Activated CD4-positive, alpha-beta memory T cell treated with anti-CD3 and anti-CD28 coated beads for 36 hours (primary cell): Measurements from ENCODE around the gene LRP8. TPM values are rescaled to one million over a fixed set of nuclear protein-coding genes. Genes with fewer than 3 reads are reported as not detected.

ENCODE experiments used
- CTCF ChIA-PET: fragments of 350-600 bp; sonication (Branson Sonifier 250); formaldehyde crosslinking; loops from one replicate; lab custom pipeline; 2021; ENCODE audit warnings: antibody characterized with exemption, inconsistent platforms; lab: Charles Lee
- POLR2A ChIA-PET: fragments of 350-600 bp; sonication (Branson Sonifier 250); formaldehyde crosslinking; loops from one replicate; lab custom pipeline; 2021; ENCODE audit warnings: antibody characterized with exemption; lab: Charles Lee
- DNase-seq: peaks from one replicate; pipeline ENCODE4 v3.0.0-alpha.2; 2020
- H3K27ac Mint-ChIP-seq: one replicate; pipeline ENCODE4 v1.8.0; 2021; ENCODE audit warnings: mixed read lengths
- H3K27me3 Mint-ChIP-seq: one replicate; pipeline ENCODE4 v1.8.0; 2021; ENCODE audit warnings: mixed read lengths
- H3K36me3 Mint-ChIP-seq: one replicate; pipeline ENCODE4 v1.8.0; 2021; ENCODE audit warnings: mixed read lengths
- H3K4me1 Mint-ChIP-seq: one replicate; pipeline ENCODE4 v1.8.0; 2021; ENCODE audit warnings: low read depth, mixed read lengths
- H3K4me3 Mint-ChIP-seq: one replicate; pipeline ENCODE4 v1.8.0; 2021; ENCODE audit warnings: mild to moderate bottlenecking, mixed read lengths
- H3K9me3 Mint-ChIP-seq: one replicate; pipeline ENCODE4 v1.8.0; 2021; ENCODE audit warnings: mixed read lengths
- intact Hi-C: fragments of 100-400 bp; cut with micrococcal nuclease; formaldehyde crosslinking; loops from one replicate; pipeline ENCODE4 v1.15.1; 2023
- total RNA-seq, 2 experiments: library from RNA; stranded (reverse); gene quantifications; one replicate each; pipeline ENCODE4 v1.2.3, GENCODE V29; 2021

Gene LRP8
- total RNA-seq, 2 experiments from 2014 or later = 38.6 to 38.8 TPM

DNA sequence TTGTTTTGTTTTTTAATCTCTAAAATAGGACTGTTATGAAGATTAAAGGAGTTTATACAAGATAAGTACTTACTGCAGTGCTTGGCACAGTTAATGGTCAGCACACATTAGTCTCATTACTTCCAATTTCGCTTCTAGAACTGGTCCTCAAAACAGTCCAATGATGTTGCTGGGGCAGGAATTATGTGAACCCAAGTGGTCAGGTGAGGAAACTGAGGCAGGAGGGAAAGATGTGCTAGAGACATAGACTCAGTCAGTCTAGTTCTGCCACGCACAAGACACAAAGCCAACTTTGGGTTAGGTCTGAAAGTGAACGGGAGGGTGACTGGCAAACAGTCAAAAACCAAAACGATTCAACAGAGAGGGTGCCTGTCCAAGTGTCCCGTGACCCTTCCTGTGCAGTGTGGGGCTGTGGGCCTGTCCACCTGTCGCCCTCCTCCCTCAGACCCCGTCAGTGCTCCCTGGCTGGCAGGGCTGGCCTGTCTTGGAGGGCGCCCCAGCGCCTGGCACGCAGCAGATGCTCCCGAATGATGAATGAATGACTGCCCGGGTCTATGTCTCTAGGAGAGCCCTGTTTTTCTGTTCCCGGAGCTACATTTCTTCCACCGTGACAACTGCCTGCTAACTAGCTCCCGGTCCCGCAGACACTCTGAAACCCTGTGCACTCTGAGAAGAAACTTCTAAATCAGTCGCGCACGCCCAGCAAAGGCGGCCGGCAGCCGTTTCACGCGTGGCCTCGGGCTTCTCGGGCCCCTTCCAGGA, 2.4 kb downstream of the LRP8 start:
- H3K9me3 Mint-ChIP-seq = no peaks in the 10 kb centered on the region
- peak overlapping the region; percentile 95 for H3K4me3 Mint-ChIP-seq
- H3K27me3 Mint-ChIP-seq = no peaks in the 10 kb centered on the region
- CTCF ChIA-PET = interaction anchor here (1.2 to 2.6 kb wide), 6 partner anchors 31 to 88 kb away, joined by 4 to 10 read pairs (median 5); no protein-coding TSS in a partner anchor
- peaks cover 23% of the 10 kb centered on the region for H3K4me1 Mint-ChIP-seq
- POLR2A ChIA-PET = interaction anchor here (1.0 to 2.1 kb wide), 6 partner anchors 13 to 128 kb away, joined by 3 to 8 read pairs (median 4); no protein-coding TSS in a partner anchor
- intact Hi-C loops = loop anchor here (1.0 to 5.0 kb wide), 7 partner anchors 31 to 727 kb away; partner anchors contain the start of genes CPT2, IFT25, LRRC42 and MAGOH
- peak overlapping the region; percentile 97 for H3K27ac Mint-ChIP-seq
- DNase-seq = no peak
- peaks cover 39% of the 10 kb centered on the region for H3K36me3 Mint-ChIP-seq

GRCh38 chr1:53324728-53325297, 3.1 kb downstream of the LRP8 start:
- Mint-ChIP-seq H3K36me3 (peaks cover 41% of the 10 kb centered on the region), H3K4me3 (peak overlapping the region; percentile 95), H3K27ac (peak overlapping the region; percentile 97), H3K27me3 (no peaks in the 10 kb centered on the region), H3K4me1 (peaks cover 23% of the 10 kb centered on the region), H3K9me3 (no peaks in the 10 kb centered on the region)
- CTCF ChIA-PET = interaction anchor here (0.7 to 3.4 kb wide), 2 partner anchors 47 to 69 kb away, joined by 5 to 16 read pairs; no protein-coding TSS in a partner anchor
- intact Hi-C loops = loop anchor here (5.0 kb wide), 2 partner anchors 128 to 622 kb away; partner anchors contain the start of genes CPT2, IFT25 and LRRC42
- POLR2A ChIA-PET = interaction anchor here (1.4 kb wide), 1 partner anchor 89 kb away, joined by 4 read pairs; no protein-coding TSS in a partner anchor
- no peak for DNase-seq

GRCh38 chr1:53324321-53324720, 3.5 kb downstream of the LRP8 start:
- Mint-ChIP-seq H3K27me3 (no peaks in the 10 kb centered on the region), H3K9me3 (no peaks in the 10 kb centered on the region), H3K36me3 (peaks cover 41% of the 10 kb centered on the region), H3K27ac (peak overlapping the region; percentile 23), H3K4me3 (no peak overlapping the region), H3K4me1 (peaks cover 21% of the 10 kb centered on the region)
- CTCF ChIA-PET = interaction anchor here (0.7 to 3.4 kb wide), 2 partner anchors 46 to 69 kb away, joined by 5 to 16 read pairs; no protein-coding TSS in a partner anchor
- intact Hi-C loops = no loop called here
- POLR2A ChIA-PET = interaction anchor here (1.1 to 1.4 kb wide), 2 partner anchors 30 to 89 kb away, joined by 3 to 4 read pairs; no protein-coding TSS in a partner anchor
- DNase-seq = no peak

GRCh38 chr1:53323316-53323715, 4.6 kb downstream of the LRP8 start:
- DNase-seq = no peak
- ChIA-PET POLR2A (interaction anchor here (1.1 to 1.4 kb wide), 2 partner anchors 29 to 90 kb away, joined by 3 to 4 read pairs; no protein-coding TSS in a partner anchor), CTCF (interaction anchor here (3.4 kb wide), 1 partner anchor 45 kb away, joined by 16 read pairs; no protein-coding TSS in a partner anchor)
- H3K36me3 Mint-ChIP-seq = peaks cover 41% of the 10 kb centered on the region
- H3K4me3 Mint-ChIP-seq = no peak overlapping the region
- no peaks in the 10 kb centered on the region for H3K9me3 Mint-ChIP-seq
- intact Hi-C loops = no loop called here
- H3K27me3 Mint-ChIP-seq = no peaks in the 10 kb centered on the region
- H3K4me1 Mint-ChIP-seq = peaks cover 19% of the 10 kb centered on the region
- H3K27ac Mint-ChIP-seq = no peak overlapping the region

DNA sequence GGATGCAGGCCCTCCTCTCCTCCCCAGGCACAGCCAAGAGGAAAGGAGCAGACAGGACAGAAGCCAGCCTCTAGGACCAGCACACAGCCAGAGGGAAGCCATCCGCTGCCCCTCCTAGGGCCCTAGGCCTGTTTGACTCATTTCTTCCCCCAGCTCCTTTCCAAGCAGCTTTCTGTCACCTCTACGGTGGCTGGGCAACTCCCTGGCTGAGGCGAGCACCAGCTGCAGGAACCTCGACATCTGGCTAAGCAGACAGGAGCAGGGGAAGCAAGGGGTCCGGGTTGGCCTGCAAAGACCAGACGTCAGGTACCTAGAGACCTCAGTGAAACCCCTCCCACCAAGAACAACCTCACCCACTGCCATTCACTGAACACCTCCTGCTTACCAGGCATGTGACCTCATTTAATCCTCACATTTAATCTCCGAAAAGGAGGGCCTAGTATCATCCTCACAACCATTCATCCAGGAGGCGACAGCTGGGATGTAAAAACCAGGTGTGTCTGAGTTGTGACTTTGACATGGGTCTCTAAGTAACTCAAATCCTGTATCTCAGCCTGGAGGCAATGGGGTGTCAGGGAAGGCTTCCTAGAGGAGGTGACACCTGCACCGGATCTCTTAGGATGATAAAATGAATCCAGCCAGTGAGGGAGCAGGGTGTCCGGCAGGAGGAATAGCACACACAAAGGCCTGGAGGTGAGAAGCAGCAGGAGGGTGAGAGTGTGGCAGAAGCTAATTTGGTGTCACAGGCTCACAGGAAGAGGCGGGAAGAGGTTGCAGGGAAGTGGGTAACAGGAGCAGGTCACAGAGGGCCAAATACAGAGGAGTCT, 5.9 kb downstream of the LRP8 start:
- no peaks in the 10 kb centered on the region for H3K9me3 Mint-ChIP-seq

DNA sequence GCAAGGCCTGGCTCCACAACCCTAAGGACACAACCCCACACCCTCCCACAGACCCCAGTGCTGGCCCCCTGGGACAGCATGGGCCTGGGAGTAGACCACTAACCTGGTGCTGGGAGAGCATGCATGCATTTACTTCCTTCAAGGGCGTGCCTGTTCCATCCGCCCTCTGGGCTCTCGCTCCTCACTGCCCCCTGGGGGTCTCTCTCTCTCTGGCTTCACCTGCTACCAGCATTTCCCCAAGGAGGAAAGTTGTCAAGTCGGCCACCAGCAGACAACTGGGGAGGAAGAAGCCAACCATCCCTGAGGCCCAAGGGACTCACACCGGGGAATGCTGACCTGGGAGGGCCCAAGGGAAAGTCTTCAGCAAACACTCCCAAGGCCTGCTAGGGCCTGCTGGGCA, 6.5 kb downstream of the LRP8 start:
- Mint-ChIP-seq H3K36me3 (peaks cover 40% of the 10 kb centered on the region), H3K9me3 (no peaks in the 10 kb centered on the region)

More for the DNA sequence above, 5.9 kb downstream of the LRP8 start:
- intact Hi-C loops = no loop called here
- Mint-ChIP-seq H3K4me3 (no peak overlapping the region), H3K27me3 (no peaks in the 10 kb centered on the region), H3K36me3 (peaks cover 38% of the 10 kb centered on the region), H3K4me1 (peaks cover 19% of the 10 kb centered on the region), H3K27ac (no peak overlapping the region)
- CTCF ChIA-PET = interaction anchor here (3.4 kb wide), 1 partner anchor 44 kb away, joined by 16 read pairs; no protein-coding TSS in a partner anchor
- no peak for DNase-seq
- POLR2A ChIA-PET = no interaction called here

DNA sequence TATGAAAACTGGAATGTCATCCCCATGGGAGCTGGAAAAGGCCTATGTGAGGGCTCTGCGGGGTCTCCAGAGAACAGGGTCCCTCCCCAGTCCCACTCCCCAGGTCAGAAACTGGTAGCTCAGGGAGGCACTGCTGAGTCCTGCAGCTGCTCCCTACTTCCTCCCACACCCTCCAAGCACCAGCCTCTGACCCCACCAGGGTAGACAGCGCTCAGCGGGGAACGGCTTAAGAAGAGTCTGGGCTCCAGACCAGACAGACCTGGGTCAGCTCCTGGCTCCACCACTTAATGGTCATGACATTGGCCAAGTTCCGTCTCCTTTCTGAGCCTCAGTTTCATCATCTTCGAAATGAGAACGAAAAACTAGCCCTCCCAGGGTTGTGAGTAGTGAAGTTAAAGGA, 7.2 kb downstream of the LRP8 start:
- Mint-ChIP-seq H3K27ac (peak overlapping the region; percentile 23), H3K36me3 (peaks cover 34% of the 10 kb centered on the region), H3K27me3 (no peaks in the 10 kb centered on the region), H3K9me3 (no peaks in the 10 kb centered on the region), H3K4me3 (no peak overlapping the region), H3K4me1 (peaks cover 16% of the 10 kb centered on the region)
- POLR2A ChIA-PET = no interaction called here
- intact Hi-C loops = no loop called here
- no peak for DNase-seq
- CTCF ChIA-PET = no interaction called here

More for the DNA sequence above, 6.5 kb downstream of the LRP8 start:
- no peak for DNase-seq
- Mint-ChIP-seq H3K27me3 (no peaks in the 10 kb centered on the region), H3K4me1 (peaks cover 19% of the 10 kb centered on the region), H3K4me3 (no peak overlapping the region), H3K27ac (no peak overlapping the region)
- POLR2A ChIA-PET = no interaction called here
- intact Hi-C loops = no loop called here
- CTCF ChIA-PET = no interaction called here

GRCh38 chr1:53319296-53320101, 8.4 kb downstream of the LRP8 start:
- Mint-ChIP-seq H3K27me3 (no peaks in the 10 kb centered on the region), H3K27ac (no peak overlapping the region), H3K36me3 (peaks cover 25% of the 10 kb centered on the region), H3K4me3 (no peak overlapping the region), H3K9me3 (no peaks in the 10 kb centered on the region), H3K4me1 (peaks cover 6% of the 10 kb centered on the region)
- ChIA-PET POLR2A (no interaction called here), CTCF (no interaction called here)
- intact Hi-C loops = no loop called here
- DNase-seq = no peak

DNA sequence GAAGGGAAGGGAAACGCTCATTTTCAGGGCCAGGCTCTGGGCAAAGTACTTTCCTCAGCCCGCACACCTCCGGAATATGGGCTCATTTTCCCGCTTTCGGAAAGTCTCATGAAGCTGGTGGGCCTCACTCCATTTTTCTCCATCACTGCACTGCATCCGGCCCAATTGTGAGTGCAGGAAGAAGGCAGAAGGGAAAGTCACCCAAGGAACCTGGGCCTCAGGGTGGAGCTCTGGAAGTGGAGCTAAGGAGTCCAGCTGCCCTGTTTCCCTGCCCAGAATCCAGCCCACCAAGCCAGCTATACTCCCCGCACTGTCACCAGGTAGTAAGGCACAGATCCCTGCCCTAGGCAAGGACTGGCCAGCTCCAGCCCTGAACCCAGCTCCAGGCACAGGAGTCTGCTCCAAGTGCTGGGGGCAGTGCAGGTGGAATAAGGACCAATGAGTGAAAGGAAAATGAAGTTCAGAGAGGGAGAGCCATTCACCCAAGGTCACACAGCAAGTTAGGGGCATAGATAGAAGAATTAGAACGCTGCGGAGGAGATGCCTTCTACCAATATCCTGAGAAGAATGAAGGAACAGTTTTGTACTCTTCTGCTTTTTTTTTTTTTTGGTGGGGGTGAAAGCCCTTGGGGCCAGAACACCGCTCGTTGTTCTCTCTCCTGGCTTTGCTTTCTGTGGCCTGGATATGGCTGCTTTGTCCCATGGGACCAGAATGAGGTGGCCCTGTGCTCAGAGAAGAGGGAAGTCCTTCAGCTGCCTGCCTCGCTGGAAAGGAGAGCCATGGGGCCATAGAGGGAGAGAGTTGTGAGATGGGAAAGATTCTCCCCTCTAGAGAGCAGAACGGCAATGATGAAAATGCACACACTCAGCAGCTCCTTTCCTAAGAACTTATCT, 10.0 kb downstream of the LRP8 start:
- intact Hi-C loops = no loop called here
- ChIA-PET POLR2A (no interaction called here), CTCF (no interaction called here)
- Mint-ChIP-seq H3K4me1 (peaks cover 4% of the 10 kb centered on the region), H3K27me3 (no peaks in the 10 kb centered on the region), H3K9me3 (no peaks in the 10 kb centered on the region), H3K4me3 (no peak overlapping the region), H3K27ac (no peak overlapping the region), H3K36me3 (peaks cover 24% of the 10 kb centered on the region)
- no peak for DNase-seq
